T-cell (primary cell): ENCODE results near the gene HOXD4. TPM values are rescaled to one million over a fixed set of nuclear protein-coding genes. Genes with fewer than 3 reads are reported as not detected.
A peak's percentile ranks its signal among the peaks of the same experiment; 100 is the strongest.

Experiments
- ATAC-seq, 4 experiments: fragments of 200-7000 bp in 3 of 4; fragments of 150-1000 bp in 1 of 4; cut with Tn5 transposase; replicated peaks in 1 of 4; 1 replicate in 3 of 4; 2 replicates in 1 of 4; pipeline ENCODE4 v1.10.0; 2021; ENCODE audit warnings: moderate library complexity in 3 of 4, mild to moderate bottlenecking in 2 of 4, moderate number of reproducible peaks in 1 of 4
- CTCF ChIA-PET, 2 donors: fragments of 300-600 bp; sonication (Branson Sonifier 250); formaldehyde crosslinking; loops; one replicate each; lab custom pipeline; 2022; ENCODE audit warnings: antibody characterized with exemption in 2 of 2; lab: Charles Lee
- POLR2A ChIA-PET, 2 donors: fragments of 300-600 bp; sonication (Branson Sonifier 250); formaldehyde crosslinking; loops; one replicate each; lab custom pipeline; 2022; ENCODE audit warnings: antibody characterized with exemption in 2 of 2; lab: Charles Lee
- DNase-seq, 35 experiments: peaks; one replicate each; pipeline versions ENCODE4 v3.0.0 to v3.0.0-alpha.2; 2013 to 2023
- H3K27ac ChIP-seq: one replicate; pipeline ENCODE4 v1.5.1; 2013; ENCODE audit warnings: low read length
- H3K27me3 ChIP-seq, 2 experiments: replicated peaks in 1 of 2; 1 replicate in 1 of 2; 2 replicates in 1 of 2; pipeline versions ENCODE4 v1.6.1 to v1.7.0; 2013; ENCODE audit warnings: low read length in 1 of 2, mixed read lengths in 1 of 2; ENCODE audit not compliant: control insufficient read depth in 2 of 2, insufficient read depth in 2 of 2; ENCODE audit errors: extremely low read depth in 1 of 2
- H3K36me3 ChIP-seq, 2 donors: 1 replicate in 1 of 2; 2 replicates in 1 of 2; pipeline versions ENCODE4 v1.6.1 to v1.7.0; 2013; ENCODE audit warnings: low read length in 1 of 2; ENCODE audit not compliant: control insufficient read depth in 2 of 2, insufficient read depth in 1 of 2; ENCODE audit errors: extremely low read depth in 1 of 2
- H3K4me1 ChIP-seq, 2 experiments: 1 replicate in 1 of 2; 2 replicates in 1 of 2; pipeline versions ENCODE4 v1.6.1 to v1.7.0; 2013; ENCODE audit warnings: low read length in 2 of 2, mixed read lengths in 1 of 2; ENCODE audit not compliant: insufficient read depth in 2 of 2, control insufficient read depth in 1 of 2; ENCODE audit errors: extremely low read depth in 1 of 2
- H3K4me3 ChIP-seq, 2 donors: 1 replicate in 1 of 2; 2 replicates in 1 of 2; pipeline versions ENCODE4 v1.5.1 to v1.7.0; 2013; ENCODE audit warnings: mild to moderate bottlenecking in 2 of 2, low read length in 1 of 2, moderate library complexity in 1 of 2; ENCODE audit not compliant: control insufficient read depth in 1 of 2; ENCODE audit errors: extremely low read depth in 1 of 2
- H3K9me3 ChIP-seq: 2 replicates; pipeline ENCODE4 v1.7.0; 2013
- H3K27ac Mint-ChIP-seq, 2 donors: one replicate each; pipeline ENCODE4 v1.8.0; 2020 to 2021; ENCODE audit warnings: mild to moderate bottlenecking in 2 of 2, mixed read lengths in 2 of 2
- H3K27me3 Mint-ChIP-seq, 2 donors: one replicate each; pipeline ENCODE4 v1.8.0; 2021 to 2022; ENCODE audit warnings: mixed read lengths in 2 of 2
- H3K36me3 Mint-ChIP-seq: one replicate; pipeline ENCODE4 v1.8.0; 2021; ENCODE audit warnings: mixed read lengths
- H3K4me1 Mint-ChIP-seq, 3 donors: one replicate each; pipeline ENCODE4 v1.8.0; 2020 to 2022; ENCODE audit warnings: mixed read lengths in 3 of 3, mild to moderate bottlenecking in 1 of 3
- H3K4me3 Mint-ChIP-seq, 3 donors: one replicate each; pipeline ENCODE4 v1.8.0; 2020 to 2022; ENCODE audit warnings: mild to moderate bottlenecking in 3 of 3, mixed read lengths in 3 of 3, moderate library complexity in 3 of 3
- H3K9me3 Mint-ChIP-seq, 3 donors: one replicate each; pipeline ENCODE4 v1.8.0; 2020 to 2022; ENCODE audit warnings: mixed read lengths in 3 of 3
- WGBS: methylation state at CpG from one replicate; pipeline ENCODE4 v1.1.5; 2013; ENCODE audit warnings: missing lambda C conversion rate; ENCODE audit not compliant: insufficient coverage; 5-methylcytosine and 5-hydroxymethylcytosine counted together
- total RNA-seq, 35 experiments: library from RNA in 6 of 35; stranded (reverse) in 6 of 35; fragments of 120-200 nt in 1 of 35; gene quantifications; one replicate each; pipeline versions ENCODE4 v1.2.1 to v1.2.4 and lab custom pipeline; 2013 to 2026

The HOXD4 gene
- total RNA-seq, 5 donors from 2014 or later (not counting 1 experiment from before 2014, with no cell fraction given), result not detected

GRCh38 chr2:176163672-176164056 lies 12.3 kb downstream of the HOXD4 start:
- Histone ChIP-seq H3K36me3 (no peaks in the 10 kb centered on the region), H3K4me1 (peaks cover 0 to 25% of the 10 kb centered on the region in 2 experiments), H3K4me3 (no peak overlapping the region), H3K27ac (no peak overlapping the region), H3K27me3 (peaks cover 37 to 72% of the 10 kb centered on the region in 2 experiments), H3K9me3 (no peaks in the 10 kb centered on the region)
- DNase-seq (no peak), ATAC-seq (no peak)
- peak overlapping the region in 1 of 3 donors; percentile 24 for H3K4me3 Mint-ChIP-seq
- H3K4me1 Mint-ChIP-seq, result peaks cover 6 to 16% (median 10%) of the 10 kb centered on the region in 3 donors
- WGBS, result 0% methylated on average over 1 of the region's 12 CpGs
- H3K27me3 Mint-ChIP-seq, result peaks cover 61 to 88% of the 10 kb centered on the region in 2 donors
- peaks cover 0 to 5% (median 4%) of the 10 kb centered on the region in 3 donors for H3K9me3 Mint-ChIP-seq
- no peaks in the 10 kb centered on the region for H3K36me3 Mint-ChIP-seq
- ChIA-PET CTCF (interaction anchor here in 1 of 2 donors (1.0 kb wide), 1 partner anchor 9 kb away, joined by 3 read pairs; no protein-coding TSS in a partner anchor), POLR2A (no interaction called here)
- H3K27ac Mint-ChIP-seq, result peak overlapping the region in 1 of 2 donors; percentile 16

- Mint-ChIP-seq H3K9me3 (peaks cover 0 to 5% (median 4%) of the 10 kb centered on the region in 3 donors), H3K4me1 (peaks cover 6 to 16% (median 10%) of the 10 kb centered on the region in 3 donors), H3K36me3 (no peaks in the 10 kb centered on the region), H3K27me3 (peaks cover 61 to 92% of the 10 kb centered on the region in 2 donors), H3K4me3 (peak overlapping the region in 1 of 3 donors; percentile 24), H3K27ac (peak overlapping the region in 1 of 2 donors; percentile 16)
- Histone ChIP-seq H3K36me3 (no peaks in the 10 kb centered on the region), H3K4me1 (peaks cover 0 to 21% of the 10 kb centered on the region in 2 experiments), H3K9me3 (no peaks in the 10 kb centered on the region), H3K27ac (no peak overlapping the region), H3K27me3 (peaks cover 36 to 72% of the 10 kb centered on the region in 2 experiments), H3K4me3 (no peak overlapping the region)
- WGBS, result 15% methylated on average over 12 of the region's 13 CpGs
- POLR2A ChIA-PET, result no interaction called here
- CTCF ChIA-PET, result interaction anchor here in 1 of 2 donors (1.0 kb wide), 1 partner anchor 9 kb away, joined by 3 read pairs; no protein-coding TSS in a partner anchor
- DNase-seq (no peak), ATAC-seq (no peak)
Observed at GRCh38 chr2:176164201-176164600, 12.9 kb downstream of the HOXD4 start.

GRCh38 chr2:176164611-176165369 lies 13.4 kb downstream of the HOXD4 start:
- WGBS, result 9% methylated on average over 42 of the region's 52 CpGs
- no peak for ATAC-seq

DNA sequence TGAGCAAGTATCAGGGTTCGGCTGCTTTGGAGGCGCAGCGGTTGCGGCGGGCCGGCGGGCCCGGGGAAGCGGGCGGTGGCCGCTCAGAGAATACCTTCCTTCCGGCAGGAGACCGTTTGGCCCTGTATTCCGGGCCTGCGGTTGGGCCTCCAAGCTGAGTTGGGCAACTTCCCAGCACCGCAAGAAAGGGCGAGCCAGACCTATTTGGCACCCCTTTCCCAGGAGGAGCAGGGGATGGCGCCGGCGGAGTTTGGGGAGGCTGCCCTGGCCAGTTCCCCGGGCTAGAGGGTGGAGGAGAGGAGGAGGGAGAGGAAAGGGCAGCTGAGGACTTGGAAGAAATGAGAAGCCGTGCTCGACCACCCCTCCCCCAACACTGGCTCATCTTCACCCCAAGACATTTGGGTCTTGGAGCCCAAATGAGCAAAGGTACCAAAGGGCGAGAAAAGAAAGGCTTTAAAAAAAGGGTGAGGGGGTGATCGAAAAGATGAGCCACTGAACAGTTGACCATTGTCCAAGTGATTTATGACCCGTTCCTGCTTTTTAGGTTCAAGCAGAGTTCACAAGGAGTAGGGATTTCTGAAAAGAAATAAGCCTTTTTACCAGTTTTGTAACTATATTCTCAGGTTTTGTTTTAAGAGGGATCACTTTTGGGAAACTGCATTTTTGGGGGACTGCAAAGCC lies 14.2 kb downstream of the HOXD4 start:
- ChIA-PET POLR2A (no interaction called here), CTCF (interaction anchor here in 1 of 2 donors (1.7 kb wide), 1 partner anchor 983 kb away, joined by 4 read pairs; no protein-coding TSS in a partner anchor)
- DNase-seq (no peak), ATAC-seq (no peak)
- no peak overlapping the region for H3K4me3 ChIP-seq
- H3K4me1 ChIP-seq, result peaks cover 0 to 12% of the 10 kb centered on the region in 2 experiments
- peaks cover 0 to 5% (median 4%) of the 10 kb centered on the region in 3 donors for H3K9me3 Mint-ChIP-seq
- H3K27ac Mint-ChIP-seq, result no peak overlapping the region
- peaks cover 75 to 94% of the 10 kb centered on the region in 2 donors for H3K27me3 Mint-ChIP-seq
- H3K27ac ChIP-seq, result no peak overlapping the region
- H3K9me3 ChIP-seq, result no peaks in the 10 kb centered on the region
- H3K36me3 ChIP-seq, result no peaks in the 10 kb centered on the region
- WGBS, result 3% methylated on average over 19 of the region's 26 CpGs
- peak overlapping the region in 1 of 3 donors; percentile 24 for H3K4me3 Mint-ChIP-seq
- no peaks in the 10 kb centered on the region for H3K36me3 Mint-ChIP-seq
- H3K4me1 Mint-ChIP-seq, result peaks cover 6 to 10% (median 10%) of the 10 kb centered on the region in 3 donors
- H3K27me3 ChIP-seq, result peaks cover 37 to 70% of the 10 kb centered on the region in 2 experiments

More at GRCh38 chr2:176164611-176165369, 13.4 kb downstream of the HOXD4 start:
- Histone ChIP-seq H3K27ac (no peak overlapping the region), H3K36me3 (no peaks in the 10 kb centered on the region), H3K9me3 (no peaks in the 10 kb centered on the region), H3K27me3 (peaks cover 37 to 72% of the 10 kb centered on the region in 2 experiments), H3K4me3 (peak overlapping the region in 1 of 2 donors; percentile 10), H3K4me1 (peaks cover 0 to 17% of the 10 kb centered on the region in 2 experiments)
- Mint-ChIP-seq H3K9me3 (peaks cover 0 to 5% (median 4%) of the 10 kb centered on the region in 3 donors), H3K27me3 (peaks cover 67 to 92% of the 10 kb centered on the region in 2 donors), H3K4me1 (peaks cover 6 to 10% (median 10%) of the 10 kb centered on the region in 3 donors), H3K36me3 (no peaks in the 10 kb centered on the region), H3K4me3 (peak overlapping the region in 1 of 3 donors; percentile 24), H3K27ac (no peak overlapping the region)
- CTCF ChIA-PET, result interaction anchor here in 1 of 2 donors (1.0 kb wide), 1 partner anchor 10 kb away, joined by 3 read pairs; no protein-coding TSS in a partner anchor
- DNase-seq, result no peak
- POLR2A ChIA-PET, result no interaction called here

DNA sequence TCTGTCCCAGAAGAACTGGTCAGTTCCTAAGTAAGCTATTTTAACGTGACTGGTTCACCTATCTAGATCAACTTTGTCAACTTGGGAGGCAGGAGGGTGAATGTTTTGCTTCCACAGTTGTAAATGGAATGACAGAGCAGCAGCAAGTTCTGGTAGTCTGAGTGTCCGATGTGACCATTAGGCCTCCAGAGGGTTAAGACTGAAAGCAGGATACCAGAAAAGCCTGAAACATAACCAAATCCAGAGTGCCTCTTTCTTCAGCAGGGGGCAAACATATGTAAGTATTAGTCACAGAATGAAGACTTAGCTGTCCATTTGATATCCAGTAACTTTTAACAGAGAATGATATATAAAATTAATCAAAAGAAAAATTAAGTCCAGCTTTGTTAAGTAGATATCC lies 14.9 kb downstream of the HOXD4 start:
- H3K9me3 Mint-ChIP-seq, result peaks cover 0 to 5% (median 4%) of the 10 kb centered on the region in 3 donors
- ChIA-PET CTCF (interaction anchor here in 1 of 2 donors (1.0 to 1.7 kb wide), 2 partner anchors 285 to 982 kb away, joined by 3 to 4 read pairs; no protein-coding TSS in a partner anchor), POLR2A (no interaction called here)
- Histone ChIP-seq H3K4me3 (no peak overlapping the region), H3K27me3 (peaks cover 40 to 70% of the 10 kb centered on the region in 2 experiments), H3K36me3 (no peaks in the 10 kb centered on the region), H3K9me3 (no peaks in the 10 kb centered on the region), H3K4me1 (peaks cover 0 to 12% of the 10 kb centered on the region in 2 experiments), H3K27ac (no peak overlapping the region)
- no peaks in the 10 kb centered on the region for H3K36me3 Mint-ChIP-seq
- DNase-seq (no peak), ATAC-seq (no peak)
- H3K4me3 Mint-ChIP-seq, result no peak overlapping the region
- peaks cover 75 to 93% of the 10 kb centered on the region in 2 donors for H3K27me3 Mint-ChIP-seq
- no peak overlapping the region for H3K27ac Mint-ChIP-seq
- WGBS, result 0% methylated on average over 1 of the region's 2 CpGs
- peaks cover 4 to 10% (median 6%) of the 10 kb centered on the region in 3 donors for H3K4me1 Mint-ChIP-seq

- ChIA-PET POLR2A (interaction anchor here in 1 of 2 donors (0.6 kb wide), 1 partner anchor 1139 kb away, joined by 3 read pairs; no protein-coding TSS in a partner anchor), CTCF (interaction anchor here (0.6 to 1.7 kb wide), 5 partner anchors 284 to 1826 kb away, joined by 3 to 6 read pairs (median 4); no protein-coding TSS in a partner anchor)
- peaks cover 39 to 70% of the 10 kb centered on the region in 2 experiments for H3K27me3 ChIP-seq
Observed at GRCh38 chr2:176167398-176167797, 16.0 kb downstream of the HOXD4 start.

More at GRCh38 chr2:176167398-176167797, 16.0 kb downstream of the HOXD4 start:
- no peak for DNase-seq
- H3K4me1 Mint-ChIP-seq, result peaks cover 5 to 10% (median 8%) of the 10 kb centered on the region in 3 donors
- H3K27me3 Mint-ChIP-seq, result peaks cover 72 to 90% of the 10 kb centered on the region in 2 donors
- no peaks in the 10 kb centered on the region for H3K36me3 Mint-ChIP-seq
- Histone ChIP-seq H3K27ac (no peak overlapping the region), H3K36me3 (no peaks in the 10 kb centered on the region), H3K4me3 (no peak overlapping the region), H3K4me1 (peaks cover 0 to 18% of the 10 kb centered on the region in 2 experiments), H3K9me3 (no peaks in the 10 kb centered on the region)
- ATAC-seq, result no peak
- no peak overlapping the region for H3K4me3 Mint-ChIP-seq
- WGBS, result no CpG with 5 or more reads among the region's 1 CpG
- H3K27ac Mint-ChIP-seq, result no peak overlapping the region
- peaks cover 0 to 5% (median 4%) of the 10 kb centered on the region in 3 donors for H3K9me3 Mint-ChIP-seq
